HL-60/S4 treated with phorbol 12-myristate 13-acetate at 8.2 ng/mL for 4 days and 3 days (cell line): ENCODE data around the gene SLC30A1.

Experiments
- in situ Hi-C: fragments of 300-500 bp; cut with MboI; formaldehyde crosslinking; loops from 2 replicates; pipeline ENCODE4 v1.15.0; 2022; ENCODE audit warnings: low sequenced_read_pairs

Gene SLC30A1, protein sequence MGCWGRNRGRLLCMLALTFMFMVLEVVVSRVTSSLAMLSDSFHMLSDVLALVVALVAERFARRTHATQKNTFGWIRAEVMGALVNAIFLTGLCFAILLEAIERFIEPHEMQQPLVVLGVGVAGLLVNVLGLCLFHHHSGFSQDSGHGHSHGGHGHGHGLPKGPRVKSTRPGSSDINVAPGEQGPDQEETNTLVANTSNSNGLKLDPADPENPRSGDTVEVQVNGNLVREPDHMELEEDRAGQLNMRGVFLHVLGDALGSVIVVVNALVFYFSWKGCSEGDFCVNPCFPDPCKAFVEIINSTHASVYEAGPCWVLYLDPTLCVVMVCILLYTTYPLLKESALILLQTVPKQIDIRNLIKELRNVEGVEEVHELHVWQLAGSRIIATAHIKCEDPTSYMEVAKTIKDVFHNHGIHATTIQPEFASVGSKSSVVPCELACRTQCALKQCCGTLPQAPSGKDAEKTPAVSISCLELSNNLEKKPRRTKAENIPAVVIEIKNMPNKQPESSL

GRCh38 chr1:211578640-211579439 is at the start of gene SLC30A1:
Gene SLC30A1, minus strand, starts transcription at chr1:211579161. Its CDS starts 549 bp downstream, at chr1:211578612.
- in situ Hi-C loops, result no loop called here

GRCh38 chr1:211628417-211628816 is 49.5 kb upstream of the SLC30A1 start:
- in situ Hi-C loops, result loop anchor here (25.0 kb wide), 1 partner anchor 291 kb away; the partner anchor contains the start of gene TRAF5

- in situ Hi-C loops, result loop anchor here (25.0 kb wide), 1 partner anchor 290 kb away; the partner anchor contains the start of gene TRAF5
Measured at GRCh38 chr1:211627259-211627658, 48.3 kb upstream of the SLC30A1 start.

DNA sequence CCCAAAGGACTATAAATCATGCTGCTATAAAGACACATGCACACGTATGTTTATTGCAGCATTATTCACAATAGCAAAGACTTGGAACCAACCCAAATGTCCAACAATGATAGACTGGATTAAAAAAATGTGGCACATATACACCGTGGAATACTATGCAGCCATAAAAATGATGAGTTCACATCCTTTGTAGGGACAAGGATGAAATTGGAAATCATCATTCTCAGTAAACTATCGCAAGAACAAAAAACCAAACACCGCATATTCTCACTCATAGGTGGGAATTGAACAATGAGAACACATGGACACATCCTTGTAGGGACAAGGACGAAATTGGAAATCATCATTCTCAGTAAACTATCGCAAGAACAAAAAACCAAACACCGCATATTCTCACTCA is 46.9 kb upstream of the SLC30A1 start:
- in situ Hi-C loops, result loop anchor here (25.0 kb wide), 1 partner anchor 289 kb away; the partner anchor contains the start of gene TRAF5

DNA sequence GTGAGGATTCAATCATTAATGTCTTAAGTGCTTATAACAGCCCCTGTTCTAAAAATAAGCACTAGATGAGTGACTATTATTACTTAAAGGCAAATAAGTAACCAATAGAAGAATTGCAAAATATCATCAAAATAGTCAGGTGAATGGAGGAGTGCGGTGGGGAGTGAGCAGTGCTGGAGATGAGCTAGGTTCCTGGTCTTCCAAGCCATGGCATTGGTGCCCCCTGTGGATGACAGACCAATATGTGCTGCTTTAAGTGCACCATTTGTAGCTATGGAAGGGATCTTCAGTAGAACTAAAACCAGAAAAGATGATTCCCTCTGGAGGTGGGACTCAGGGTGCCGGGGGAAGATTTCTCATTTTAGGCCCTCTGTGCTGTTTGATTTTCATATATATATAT is 46.1 kb upstream of the SLC30A1 start:
- in situ Hi-C loops, result loop anchor here (25.0 kb wide), 1 partner anchor 288 kb away; the partner anchor contains the start of gene TRAF5

- in situ Hi-C loops, result no loop called here
Measured at GRCh38 chr1:211623515-211623914, 44.6 kb upstream of the SLC30A1 start.

DNA sequence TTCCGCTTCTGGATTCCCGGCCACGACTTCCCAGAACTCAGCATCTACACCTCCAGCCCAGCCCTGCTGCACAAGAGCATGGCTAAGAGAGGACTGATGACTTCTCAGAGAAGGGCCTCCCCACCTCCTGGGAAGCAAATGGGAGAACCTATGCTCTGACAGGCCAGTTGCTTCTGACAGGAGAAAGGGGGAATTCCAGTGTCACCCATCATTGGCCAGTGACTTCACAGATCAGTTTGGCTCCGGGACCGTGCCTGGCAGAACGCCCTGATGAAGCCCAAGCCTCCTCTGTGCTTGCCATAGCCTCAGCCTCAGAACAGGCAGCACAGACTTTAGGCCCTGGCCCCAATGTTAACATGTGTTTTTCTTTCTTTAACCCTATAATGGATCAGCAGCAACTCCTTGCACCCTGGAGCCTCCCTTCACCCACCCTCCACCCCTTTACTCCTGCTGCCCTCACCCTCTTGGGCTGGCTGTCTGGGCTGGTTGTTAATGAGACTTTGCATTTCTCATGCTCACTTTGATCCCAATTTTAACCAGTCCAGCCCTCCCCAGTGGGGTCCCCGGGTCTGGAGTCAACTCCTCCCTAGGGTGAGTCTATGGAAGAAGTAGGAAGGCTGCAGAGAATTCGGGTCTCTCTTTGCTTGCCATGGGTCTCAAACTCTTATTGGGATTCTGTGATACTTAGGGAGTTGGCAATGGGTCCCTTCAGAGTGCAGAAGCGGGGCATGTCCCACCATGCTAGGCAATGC is 42.7 kb upstream of the SLC30A1 start:
- in situ Hi-C loops, result no loop called here

GRCh38 chr1:211620097-211620496 is 41.1 kb upstream of the SLC30A1 start:
- in situ Hi-C loops, result no loop called here

DNA sequence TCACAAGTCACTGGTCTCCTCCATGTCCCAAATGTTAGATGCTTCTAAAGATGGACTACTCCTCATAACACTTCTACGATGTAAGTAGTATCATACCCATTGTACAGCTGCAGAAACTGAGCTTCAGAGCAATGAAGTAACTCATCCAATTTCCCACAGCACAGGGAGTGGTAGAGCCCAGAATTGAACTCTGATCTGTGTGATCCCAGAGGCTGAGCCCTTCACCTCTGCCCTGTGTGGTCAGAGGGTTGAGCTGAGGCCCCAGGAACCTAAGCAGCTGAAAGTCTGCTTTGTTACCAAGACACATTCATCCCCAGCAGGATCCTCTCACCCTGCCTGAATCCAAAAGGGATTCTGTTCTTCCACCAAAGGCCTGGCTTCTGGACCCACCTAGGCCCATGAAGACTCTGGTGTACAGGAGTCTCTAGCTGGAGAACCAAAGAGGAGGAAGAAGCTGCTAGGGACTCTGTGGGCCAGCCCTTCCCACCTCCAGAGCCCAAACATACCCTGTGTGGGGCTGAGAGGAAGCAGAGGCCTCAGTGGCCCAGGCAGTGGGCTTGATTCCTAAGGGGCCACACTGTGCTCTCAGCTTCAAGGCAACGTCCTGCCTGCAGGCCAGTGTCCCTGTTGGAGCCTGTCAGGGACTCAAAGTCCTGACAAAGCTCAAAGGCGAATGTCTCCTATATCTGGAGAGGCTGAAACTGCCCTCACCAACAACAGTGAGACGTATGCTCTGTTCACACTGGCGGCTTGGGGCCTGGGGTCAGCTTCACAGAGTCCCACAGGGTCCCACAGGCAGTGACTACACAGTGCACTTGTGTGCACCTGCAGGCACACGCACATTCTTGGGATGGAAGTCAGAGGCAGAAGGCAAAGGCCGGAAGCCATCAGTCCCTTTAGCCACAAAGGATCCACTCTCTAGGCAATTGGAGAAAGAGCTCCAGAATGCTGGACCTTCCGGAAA is 40.4 kb upstream of the SLC30A1 start:
- in situ Hi-C loops, result no loop called here

DNA sequence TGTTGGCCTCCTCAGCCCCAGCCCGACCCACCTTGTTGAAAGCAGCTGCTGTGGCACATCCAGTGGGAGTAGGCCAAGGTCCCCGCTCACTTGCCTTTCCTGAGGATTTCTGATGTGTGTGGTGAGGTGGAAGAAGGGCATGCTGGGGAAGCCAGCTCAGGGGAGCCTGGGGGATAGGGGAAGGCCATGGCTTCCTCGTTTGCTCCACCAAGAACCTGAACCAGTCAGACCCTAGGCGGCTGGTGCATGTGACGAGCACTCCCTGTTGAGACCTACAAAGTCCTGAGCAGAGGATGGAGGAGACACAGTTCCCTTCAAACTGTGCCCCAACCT is 38.0 kb upstream of the SLC30A1 start:
- in situ Hi-C loops, result no loop called here

GRCh38 chr1:211616231-211616964 is 37.4 kb upstream of the SLC30A1 start:
- in situ Hi-C loops, result no loop called here

GRCh38 chr1:211614615-211615014 is 35.7 kb upstream of the SLC30A1 start:
- in situ Hi-C loops, result no loop called here

DNA sequence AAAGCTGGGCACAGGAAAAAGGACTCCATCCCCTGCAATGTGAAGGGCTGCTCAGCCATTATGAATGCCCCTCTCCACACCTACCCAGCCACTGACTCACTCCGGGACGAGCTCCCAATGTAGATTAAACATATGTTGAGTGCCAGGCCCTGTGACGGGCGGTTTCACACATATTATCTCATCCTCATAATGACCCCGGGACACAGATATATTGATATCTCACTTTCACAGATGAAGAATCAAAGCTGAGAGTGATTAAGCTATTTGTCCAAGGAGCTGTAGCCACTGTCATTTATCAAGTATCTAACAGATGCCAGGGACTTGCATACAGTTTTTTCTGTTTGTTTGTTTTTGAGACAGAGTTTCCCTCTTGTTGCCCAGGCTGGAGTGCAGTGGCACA is 35.0 kb upstream of the SLC30A1 start:
- in situ Hi-C loops, result no loop called here

GRCh38 chr1:211613108-211613947 is 34.4 kb upstream of the SLC30A1 start:
- in situ Hi-C loops, result no loop called here

DNA sequence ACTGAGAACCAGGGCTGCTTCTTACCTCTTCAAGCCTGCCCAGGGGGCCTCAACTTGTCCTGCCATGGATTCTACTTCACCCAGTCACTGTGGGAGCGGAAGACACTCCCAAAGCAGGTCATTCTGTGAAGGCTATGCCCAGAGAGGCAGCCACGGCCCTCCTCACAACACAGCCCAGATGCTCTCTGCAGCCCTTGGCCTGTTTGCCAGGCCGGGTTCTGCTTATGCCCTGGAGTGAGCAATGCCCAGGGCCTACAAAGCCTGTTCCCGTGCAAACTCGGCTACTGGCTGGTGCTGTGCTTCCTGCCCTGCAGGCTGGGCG is 33.8 kb upstream of the SLC30A1 start:
- in situ Hi-C loops, result no loop called here

DNA sequence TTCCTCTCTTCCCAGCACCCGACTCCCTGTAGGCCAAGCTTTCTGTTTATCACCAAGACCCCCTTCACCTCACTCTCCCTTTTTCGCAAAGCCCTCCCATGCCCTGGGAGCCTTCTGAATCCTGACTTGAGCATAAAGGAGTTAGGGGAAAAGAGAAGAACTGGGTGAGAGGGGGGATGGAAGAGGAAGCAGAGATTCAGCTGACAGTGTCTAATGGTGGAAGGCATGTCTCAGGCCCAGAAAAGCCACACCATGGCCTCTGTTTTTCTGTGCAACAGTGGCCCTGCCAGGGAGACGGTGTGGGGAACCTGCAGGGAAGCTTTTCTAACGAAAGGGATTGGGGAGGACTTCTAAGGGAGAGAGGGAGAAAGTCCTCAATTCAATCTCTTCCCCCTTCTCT is 32.9 kb upstream of the SLC30A1 start:
- in situ Hi-C loops, result no loop called here

- in situ Hi-C loops, result no loop called here
Measured at GRCh38 chr1:211610779-211611556, 32.0 kb upstream of the SLC30A1 start.
